Activated naive CD4-positive, alpha-beta T cell treated with anti-CD3 and anti-CD28 coated beads for 36 hours (primary cell): ENCODE data around the gene RHOD. TPM values are rescaled to one million over a fixed set of nuclear protein-coding genes. Genes with fewer than 3 reads are reported as not detected.

Experiments used
- CTCF ChIA-PET: fragments of 350-600 bp; sonication (Branson Sonifier 250); formaldehyde crosslinking; loops from one replicate; lab custom pipeline; 2021; ENCODE audit warnings: antibody characterized with exemption; lab: Charles Lee
- DNase-seq: peaks from one replicate; pipeline ENCODE4 v3.0.0-alpha.2; 2020
- H3K27ac Mint-ChIP-seq: one replicate; pipeline ENCODE4 v1.8.0; 2021; ENCODE audit warnings: mild to moderate bottlenecking, mixed read lengths
- H3K27me3 Mint-ChIP-seq: one replicate; pipeline ENCODE4 v1.8.0; 2021; ENCODE audit warnings: low read depth, mixed read lengths
- H3K36me3 Mint-ChIP-seq: one replicate; pipeline ENCODE4 v1.8.0; 2021; ENCODE audit warnings: low read depth, mixed read lengths
- H3K4me1 Mint-ChIP-seq: one replicate; pipeline ENCODE4 v1.8.0; 2021; ENCODE audit warnings: low read depth, mixed read lengths
- H3K4me3 Mint-ChIP-seq: one replicate; pipeline ENCODE4 v1.8.0; 2021; ENCODE audit warnings: mild to moderate bottlenecking, moderate library complexity, mixed read lengths
- H3K9me3 Mint-ChIP-seq: one replicate; pipeline ENCODE4 v1.8.0; 2021; ENCODE audit warnings: mixed read lengths
- intact Hi-C: fragments of 100-400 bp; cut with micrococcal nuclease; formaldehyde crosslinking; loops from one replicate; pipeline ENCODE4 v1.15.1; 2023
- total RNA-seq, 2 experiments: library from RNA; stranded (reverse); gene quantifications; one replicate each; pipeline ENCODE4 v1.2.3, GENCODE V29; 2021

Gene RHOD
- total RNA-seq, 2 experiments from 2014 or later = 0.64 to 0.98 TPM

DNA sequence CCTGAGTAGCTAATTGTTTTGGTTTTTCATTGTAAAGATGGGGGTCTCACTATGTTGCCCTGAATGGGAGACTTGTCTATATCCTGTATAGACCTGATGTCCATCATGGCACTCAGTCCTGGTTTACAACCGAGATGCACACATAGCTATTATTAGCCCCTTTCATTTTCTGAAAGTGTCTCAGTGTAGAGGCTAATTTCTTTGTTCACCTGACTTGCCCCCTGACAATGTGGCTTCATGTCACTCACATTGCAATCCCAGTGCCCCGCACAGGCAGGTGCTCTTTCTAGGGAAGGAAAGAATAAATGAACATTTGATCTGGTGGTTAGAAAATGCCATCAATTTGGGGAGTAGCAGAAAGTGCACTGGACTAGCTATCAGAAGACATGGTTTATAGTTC, 49.3 kb downstream of the RHOD start:
- intact Hi-C loops = no loop called here
- H3K36me3 Mint-ChIP-seq = no peaks in the 10 kb centered on the region
- DNase-seq = no peak
- no peaks in the 10 kb centered on the region for H3K9me3 Mint-ChIP-seq
- no peak overlapping the region for H3K27ac Mint-ChIP-seq
- no peaks in the 10 kb centered on the region for H3K27me3 Mint-ChIP-seq
- CTCF ChIA-PET = interaction anchor here (0.9 to 1.3 kb wide), 2 partner anchors 34 to 63 kb away, joined by 3 to 7 read pairs; no protein-coding TSS in a partner anchor
- H3K4me1 Mint-ChIP-seq = peaks cover 22% of the 10 kb centered on the region
- no peak overlapping the region for H3K4me3 Mint-ChIP-seq

GRCh38 chr11:67111261-67111660, 54.6 kb downstream of the RHOD start:
- no peak overlapping the region for H3K27ac Mint-ChIP-seq
- CTCF ChIA-PET = interaction anchor here (0.6 to 1.1 kb wide), 3 partner anchors 10 to 57 kb away, joined by 3 to 4 read pairs (median 4); no protein-coding TSS in a partner anchor
- intact Hi-C loops = loop anchor here (10.0 kb wide), 1 partner anchor 394 kb away; the partner anchor contains the start of genes CDK2AP2 and PITPNM1

DNA sequence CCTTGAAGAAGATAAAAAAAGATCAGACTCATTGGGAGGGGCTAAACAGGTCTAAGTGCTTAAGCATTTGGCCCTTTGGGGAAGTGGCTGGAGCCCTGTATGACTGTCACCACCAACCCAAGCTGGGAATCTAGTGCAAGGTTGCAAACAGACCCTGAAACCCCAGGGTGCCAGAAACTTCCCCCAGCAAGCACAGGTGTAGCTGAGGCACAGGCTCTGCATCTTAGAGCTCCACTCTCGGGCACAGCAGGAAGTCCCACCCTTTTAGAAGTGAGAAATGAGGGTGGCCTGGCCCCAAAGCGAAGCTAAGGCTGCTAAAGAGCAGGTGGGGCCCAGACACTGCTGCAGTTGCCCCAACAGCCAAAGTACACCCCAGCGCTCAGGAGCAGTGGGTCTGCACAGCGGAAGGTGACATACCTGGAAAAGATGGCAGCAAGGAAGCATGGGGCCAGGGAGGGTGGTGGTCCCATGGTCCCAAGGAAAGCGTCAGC, 56.6 kb downstream of the RHOD start:
- Mint-ChIP-seq H3K27ac (no peak overlapping the region), H3K4me1 (peaks cover 27% of the 10 kb centered on the region), H3K36me3 (no peaks in the 10 kb centered on the region), H3K4me3 (no peak overlapping the region), H3K9me3 (no peaks in the 10 kb centered on the region), H3K27me3 (no peaks in the 10 kb centered on the region)
- peak; percentile 34 for DNase-seq
- CTCF ChIA-PET = interaction anchor here (0.5 to 0.7 kb wide), 2 partner anchors 30 to 59 kb away, joined by 3 to 6 read pairs; no protein-coding TSS in a partner anchor
- intact Hi-C loops = loop anchor here (10.0 kb wide), 1 partner anchor 392 kb away; the partner anchor contains the start of genes CDK2AP2 and PITPNM1

More at GRCh38 chr11:67111261-67111660, 54.6 kb downstream of the RHOD start:
- no peak for DNase-seq
- Mint-ChIP-seq H3K9me3 (no peaks in the 10 kb centered on the region), H3K4me3 (no peak overlapping the region), H3K36me3 (no peaks in the 10 kb centered on the region), H3K4me1 (peaks cover 19% of the 10 kb centered on the region), H3K27me3 (no peaks in the 10 kb centered on the region)

- no peak for DNase-seq
- Mint-ChIP-seq H3K9me3 (no peaks in the 10 kb centered on the region), H3K27me3 (no peaks in the 10 kb centered on the region), H3K27ac (no peak overlapping the region), H3K4me1 (peaks cover 27% of the 10 kb centered on the region), H3K36me3 (no peaks in the 10 kb centered on the region), H3K4me3 (no peak overlapping the region)
- CTCF ChIA-PET = no interaction called here
- intact Hi-C loops = loop anchor here (10.0 kb wide), 1 partner anchor 390 kb away; the partner anchor contains the start of genes CDK2AP2 and PITPNM1
Measured at GRCh38 chr11:67114275-67114896, 57.7 kb downstream of the RHOD start.

DNA sequence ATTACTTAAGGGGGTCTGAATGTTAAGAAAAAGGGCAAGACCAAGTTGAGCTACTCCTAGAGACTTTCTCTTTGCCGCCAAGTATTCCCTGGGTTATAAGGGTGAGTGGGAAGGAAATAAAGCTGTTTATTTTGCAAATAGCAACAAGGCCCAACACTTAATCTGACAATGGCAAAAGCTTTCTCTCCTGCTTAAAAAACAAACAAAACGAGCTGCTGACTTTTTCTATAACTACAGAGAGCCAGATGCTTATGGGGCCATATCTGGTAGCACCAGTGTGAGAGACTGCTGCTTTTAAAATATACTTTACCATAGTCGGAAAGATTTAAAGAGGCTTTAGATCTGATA, 60.1 kb downstream of the RHOD start:
- H3K27ac Mint-ChIP-seq = no peak overlapping the region
- CTCF ChIA-PET = interaction anchor here (1.2 to 1.7 kb wide), 2 partner anchors 14 to 36 kb away, joined by 3 to 9 read pairs; no protein-coding TSS in a partner anchor
- DNase-seq = no peak
- no peaks in the 10 kb centered on the region for H3K9me3 Mint-ChIP-seq
- H3K4me1 Mint-ChIP-seq = peaks cover 35% of the 10 kb centered on the region
- no peaks in the 10 kb centered on the region for H3K27me3 Mint-ChIP-seq
- peaks cover 10% of the 10 kb centered on the region for H3K36me3 Mint-ChIP-seq
- intact Hi-C loops = loop anchor here (5.0 to 10.0 kb wide), 2 partner anchors 146 to 388 kb away; partner anchors contain the start of genes CDK2AP2 and PITPNM1
- H3K4me3 Mint-ChIP-seq = no peak overlapping the region

DNA sequence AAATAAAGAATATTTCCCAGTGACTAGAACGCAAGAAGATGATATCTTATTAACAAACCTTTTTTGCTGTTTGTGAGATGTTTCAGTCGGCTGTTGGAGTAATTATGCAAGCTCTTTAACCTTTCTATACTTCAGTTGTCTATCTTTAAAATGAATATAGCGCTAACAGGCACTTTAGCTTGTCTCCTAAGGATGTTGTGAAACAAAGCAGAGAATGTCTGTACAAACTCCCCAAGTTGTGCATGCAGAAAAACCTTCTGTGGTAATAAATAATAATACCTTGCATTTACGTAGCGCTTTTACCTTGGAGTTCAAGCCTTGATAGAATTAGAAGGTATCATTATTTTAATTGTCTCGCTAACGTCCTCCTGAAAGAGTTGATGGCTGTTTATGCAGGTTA, 60.5 kb downstream of the RHOD start:
- Mint-ChIP-seq H3K27ac (peak overlapping the region; percentile 78), H3K36me3 (peaks cover 10% of the 10 kb centered on the region), H3K27me3 (no peaks in the 10 kb centered on the region), H3K4me1 (peaks cover 39% of the 10 kb centered on the region), H3K9me3 (no peaks in the 10 kb centered on the region), H3K4me3 (peak overlapping the region; percentile 75)
- CTCF ChIA-PET = interaction anchor here (1.2 to 1.7 kb wide), 3 partner anchors 15 to 50 kb away, joined by 3 to 9 read pairs (median 3); no protein-coding TSS in a partner anchor
- DNase-seq = no peak
- intact Hi-C loops = loop anchor here (5.0 to 10.0 kb wide), 2 partner anchors 145 to 388 kb away; partner anchors contain the start of genes CDK2AP2 and PITPNM1

DNA sequence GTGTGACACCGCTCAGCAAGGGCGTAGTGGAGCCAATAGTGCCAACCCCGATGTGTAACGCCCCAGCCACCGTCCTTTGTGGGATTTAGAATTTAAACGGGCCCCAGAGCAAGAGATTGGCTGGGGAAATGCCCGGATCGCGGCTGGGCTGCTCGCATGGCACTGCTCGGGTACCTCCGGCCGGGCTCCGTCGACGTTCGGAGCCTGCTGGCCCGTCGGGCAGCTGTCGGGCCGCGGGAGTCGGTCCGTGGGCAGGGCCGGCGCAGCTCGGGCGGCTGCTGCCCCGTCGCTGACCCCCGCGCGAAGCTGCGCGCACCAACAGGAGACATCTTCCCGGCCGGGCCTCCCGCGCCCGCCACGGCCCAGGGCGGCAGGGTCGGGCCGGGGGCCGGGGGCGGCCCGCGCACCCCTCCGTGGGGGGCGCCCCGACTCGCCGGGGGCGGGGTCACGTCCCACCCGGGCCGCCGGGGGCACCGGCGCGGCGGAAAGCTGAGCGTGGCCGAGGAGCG, 61.1 kb downstream of the RHOD start:
- Mint-ChIP-seq H3K27me3 (no peaks in the 10 kb centered on the region), H3K9me3 (no peaks in the 10 kb centered on the region), H3K36me3 (peaks cover 10% of the 10 kb centered on the region), H3K4me3 (peak overlapping the region; percentile 75), H3K4me1 (peaks cover 41% of the 10 kb centered on the region), H3K27ac (peak overlapping the region; percentile 78)
- peak; percentile 70 for DNase-seq
- intact Hi-C loops = loop anchor here (2.0 to 10.0 kb wide), 5 partner anchors 35 to 387 kb away; partner anchors contain the start of genes CDK2AP2, PC and PITPNM1
- CTCF ChIA-PET = interaction anchor here (1.3 to 1.7 kb wide), 2 partner anchors 37 to 50 kb away, joined by 3 to 9 read pairs; no protein-coding TSS in a partner anchor

DNA sequence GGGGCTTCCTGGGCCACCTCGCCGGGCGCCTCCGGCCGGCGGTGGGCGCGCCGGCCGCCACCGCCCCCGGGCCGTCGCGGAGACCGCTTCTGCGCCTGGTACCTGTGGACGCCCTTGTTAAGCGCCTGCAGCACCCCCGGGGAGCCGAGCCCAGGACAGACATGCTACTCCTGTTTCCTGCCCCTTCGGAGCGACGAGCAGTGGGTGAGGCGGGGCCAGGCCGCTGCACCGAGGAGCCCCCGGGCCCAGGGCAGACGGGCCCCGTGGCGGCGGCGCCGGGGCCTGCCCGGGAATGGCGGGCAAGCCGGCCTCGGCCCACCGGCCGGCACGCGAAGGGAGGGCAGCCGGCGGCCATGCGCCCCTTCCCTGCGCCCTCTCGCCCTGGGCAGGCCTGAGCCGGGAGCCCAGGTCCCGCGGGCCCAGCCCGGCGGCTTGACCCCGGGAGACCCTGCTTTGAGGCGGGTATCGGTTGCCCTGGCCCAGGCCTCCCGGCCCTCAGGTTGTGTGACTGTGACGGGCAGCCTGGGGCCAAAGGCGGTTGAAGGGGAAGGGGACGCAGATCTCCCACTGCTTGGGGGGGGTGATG, 61.6 kb downstream of the RHOD start:
- CTCF ChIA-PET = interaction anchor here (0.6 to 1.3 kb wide), 2 partner anchors 49 to 51 kb away, joined by 3 to 4 read pairs; no protein-coding TSS in a partner anchor
- intact Hi-C loops = loop anchor here (2.0 to 10.0 kb wide), 5 partner anchors 35 to 387 kb away; partner anchors contain the start of genes CDK2AP2, PC and PITPNM1
- H3K27me3 Mint-ChIP-seq = no peaks in the 10 kb centered on the region
- H3K27ac Mint-ChIP-seq = peak overlapping the region; percentile 59
- peaks cover 41% of the 10 kb centered on the region for H3K4me1 Mint-ChIP-seq
- peaks cover 12% of the 10 kb centered on the region for H3K36me3 Mint-ChIP-seq
- H3K9me3 Mint-ChIP-seq = no peaks in the 10 kb centered on the region
- H3K4me3 Mint-ChIP-seq = peak overlapping the region; percentile 72
- DNase-seq = peak; percentile 59

- DNase-seq = peak; percentile 99
- intact Hi-C loops = loop anchor here (1.0 to 10.0 kb wide), 8 partner anchors 36 to 500 kb away; partner anchors contain the start of genes CDK2AP2, PC, PITPNM1 and RCE1
- H3K36me3 Mint-ChIP-seq = peaks cover 13% of the 10 kb centered on the region
- peak within 1 kb of the TSS; percentile 97 for H3K4me3 Mint-ChIP-seq
- no peaks in the 10 kb centered on the region for H3K27me3 Mint-ChIP-seq
- peaks cover 41% of the 10 kb centered on the region for H3K4me1 Mint-ChIP-seq
- H3K27ac Mint-ChIP-seq = peak within 1 kb of the TSS; percentile 92
- CTCF ChIA-PET = interaction anchor here (0.6 to 1.3 kb wide), 2 partner anchors 42 to 50 kb away, joined by 4 read pairs; no protein-coding TSS in a partner anchor
- H3K9me3 Mint-ChIP-seq = no peaks in the 10 kb centered on the region
Measured at GRCh38 chr11:67118801-67119584, 62.3 kb downstream of the RHOD start, which contains the start of gene KDM2A. Gene KDM2A, plus strand, starts transcription at chr11:67119263. Its CDS starts 2,054 bp downstream, at chr11:67121317.

DNA sequence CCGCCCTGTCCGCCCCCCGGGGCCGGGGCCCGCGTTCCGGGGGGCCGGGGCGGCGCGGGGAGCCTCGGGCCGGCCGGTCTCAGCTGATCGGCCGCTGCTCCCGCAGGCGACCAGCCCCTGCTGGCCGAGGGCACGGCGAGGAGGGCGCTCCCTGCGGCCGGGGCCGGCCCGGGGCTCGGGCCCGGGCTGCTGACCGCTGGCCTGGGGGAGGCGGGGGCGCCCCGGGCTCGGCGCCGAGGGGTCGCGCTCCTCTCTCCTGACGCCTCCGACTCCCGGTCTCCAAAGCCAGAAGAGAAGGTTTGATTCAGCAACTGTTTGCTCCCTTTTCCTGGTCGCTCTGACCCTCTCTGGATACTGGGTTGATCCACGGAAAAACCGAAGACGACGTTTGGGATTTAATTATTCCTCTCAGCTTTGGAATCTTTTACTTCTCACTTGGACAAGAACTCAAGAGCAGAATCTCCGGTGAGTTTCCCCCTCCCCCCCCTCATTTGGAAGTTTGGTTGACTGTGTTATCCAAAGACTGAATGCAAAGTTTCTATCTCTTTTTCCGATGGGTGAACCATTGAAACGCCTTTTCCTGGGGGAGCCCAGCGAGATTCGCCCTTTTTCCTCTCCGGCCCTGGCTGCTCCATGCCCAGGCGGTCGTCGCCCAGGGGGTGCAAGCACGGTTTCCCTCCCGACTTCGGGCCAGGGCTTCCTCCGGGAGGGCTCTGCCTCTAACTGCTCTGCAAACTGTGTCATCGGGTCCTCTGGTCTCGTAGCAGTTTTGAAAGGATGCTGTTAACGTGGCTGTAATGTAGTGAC, 63.1 kb downstream of the RHOD start:
- intact Hi-C loops = loop anchor here (1.0 to 10.0 kb wide), 9 partner anchors 37 to 500 kb away; partner anchors contain the start of genes CDK2AP2, PC, PITPNM1 and RCE1
- Mint-ChIP-seq H3K27ac (peak overlapping the region; percentile 92), H3K36me3 (peaks cover 13% of the 10 kb centered on the region), H3K27me3 (no peaks in the 10 kb centered on the region), H3K4me1 (peaks cover 36% of the 10 kb centered on the region), H3K4me3 (peak overlapping the region; percentile 97), H3K9me3 (no peaks in the 10 kb centered on the region)
- DNase-seq = peak; percentile 52
- CTCF ChIA-PET = interaction anchor here (1.3 kb wide), 1 partner anchor 41 kb away, joined by 4 read pairs; no protein-coding TSS in a partner anchor
